ENCODE results near the gene MYO1E.

The MYO1E gene

DNA sequence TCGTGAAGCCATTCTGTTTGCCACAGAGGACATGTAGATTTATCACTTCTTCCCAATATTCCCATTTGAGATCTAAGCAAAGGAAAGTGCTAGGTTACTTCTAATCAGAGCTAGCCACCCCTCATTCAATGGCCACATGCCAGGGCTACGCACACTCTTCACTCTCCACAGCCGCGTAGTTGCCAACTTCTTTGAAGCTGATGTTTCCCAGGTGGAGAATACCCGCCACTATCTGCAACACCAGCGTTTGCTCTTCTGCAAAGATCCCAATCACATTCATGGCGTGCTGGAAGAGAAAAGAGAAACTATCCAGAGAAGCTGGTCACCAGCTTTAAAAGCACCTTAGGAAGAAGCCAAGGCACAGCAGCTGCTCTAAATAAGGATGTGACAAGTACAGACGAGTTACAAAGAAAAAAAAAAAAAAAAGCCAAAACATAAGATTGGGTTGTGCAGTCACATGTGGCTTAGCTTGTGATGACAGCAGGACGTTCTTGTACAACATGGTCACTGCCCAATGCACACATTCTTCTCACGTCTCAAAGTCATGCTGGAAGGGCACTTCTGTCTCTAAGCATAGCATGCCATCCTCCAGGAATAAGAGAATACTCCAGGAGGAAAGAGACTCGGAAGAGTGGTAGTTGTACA, 149.6 kb downstream of the MYO1E start:
- DNase-seq (ENCODE audit: insufficient read length, low spot score) (no peak), FAIRE-seq (peak; percentile 40)
- TF ChIP-seq PAX5 (IDR thresholded peaks at IDR 0.05; ENCODE audit: insufficient read depth, low read length, severe bottlenecking) (no peak), TAF1 (IDR thresholded peaks at IDR 0.05; ENCODE audit: low read depth, low read length) (no peak), POU2F2 (IDR thresholded peaks at IDR 0.05; ENCODE audit: low read depth, low read length) (no peak), SPI1 (IDR thresholded peaks at IDR 0.05; ENCODE audit: low read depth, low read length) (no peak), POLR2A (IDR thresholded peaks at IDR 0.05; ENCODE audit: low read depth, low read length) (0 out of 2 replicates have a peak, but pooled peaks have one; percentile 38), POLR2AphosphoS5 (IDR thresholded peaks at IDR 0.05; ENCODE audit: low read depth, low read length) (0 out of 2 replicates have a peak, but pooled peaks have one; percentile 14)

DNA sequence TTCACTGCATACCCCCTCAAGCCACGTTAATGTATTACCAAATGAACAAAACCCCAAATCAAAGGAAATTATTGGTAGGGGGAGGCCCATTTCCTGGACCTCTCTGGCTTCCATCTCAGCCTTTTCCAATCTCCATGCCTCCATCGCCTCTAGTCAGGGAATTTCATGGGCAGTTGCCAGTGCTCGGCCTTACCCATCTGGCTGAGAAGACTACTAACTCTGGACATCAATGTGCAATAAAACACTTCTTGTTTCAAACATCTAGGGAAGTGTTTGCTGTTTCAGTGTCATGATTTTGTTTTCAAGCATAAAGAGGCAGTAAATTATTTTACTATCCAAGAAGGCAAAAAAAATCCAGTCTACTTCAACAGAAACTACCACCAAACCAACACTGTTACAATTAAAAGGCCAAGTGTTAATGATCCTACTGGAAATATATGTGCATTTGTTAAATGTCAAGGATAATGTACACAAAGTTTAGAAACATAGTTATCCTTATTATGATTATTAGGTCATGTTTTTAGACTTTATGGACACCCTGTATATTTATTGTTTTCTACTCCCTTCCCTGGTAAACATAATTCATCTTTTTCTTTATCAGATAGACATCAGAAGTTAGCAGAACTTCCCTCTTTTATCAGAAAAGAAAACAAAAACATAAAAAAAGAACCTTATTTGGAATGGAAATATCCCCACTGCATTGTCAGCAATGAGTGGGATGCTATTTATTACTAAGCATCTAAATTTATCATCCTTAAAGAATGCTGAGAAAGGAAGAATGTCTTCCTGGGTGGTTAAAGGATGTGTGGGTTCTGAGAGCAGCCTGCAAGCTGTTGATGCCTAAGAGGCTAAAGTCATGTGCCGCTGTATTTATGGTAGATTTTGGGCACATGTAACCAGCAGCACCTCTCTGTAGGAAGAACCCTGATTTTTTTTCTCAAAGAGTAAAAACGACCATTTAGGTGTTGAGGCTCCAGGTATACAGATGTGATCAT, 150.9 kb downstream of the MYO1E start:
- DNase-seq (ENCODE audit: insufficient read length, low spot score) (no peak), FAIRE-seq (peak; percentile 41)
- TF ChIP-seq POU2F2 (IDR thresholded peaks at IDR 0.05; ENCODE audit: low read depth, low read length) (no peak), SPI1 (IDR thresholded peaks at IDR 0.05; ENCODE audit: low read depth, low read length) (no peak), TAF1 (IDR thresholded peaks at IDR 0.05; ENCODE audit: low read depth, low read length) (no peak), PAX5 (IDR thresholded peaks at IDR 0.05; ENCODE audit: insufficient read depth, low read length, severe bottlenecking) (no peak), POLR2A (IDR thresholded peaks at IDR 0.05; ENCODE audit: low read depth, low read length) (no peak), POLR2AphosphoS5 (IDR thresholded peaks at IDR 0.05; ENCODE audit: low read depth, low read length) (no peak; the same call in 1 of the 2 replicates)

DNA sequence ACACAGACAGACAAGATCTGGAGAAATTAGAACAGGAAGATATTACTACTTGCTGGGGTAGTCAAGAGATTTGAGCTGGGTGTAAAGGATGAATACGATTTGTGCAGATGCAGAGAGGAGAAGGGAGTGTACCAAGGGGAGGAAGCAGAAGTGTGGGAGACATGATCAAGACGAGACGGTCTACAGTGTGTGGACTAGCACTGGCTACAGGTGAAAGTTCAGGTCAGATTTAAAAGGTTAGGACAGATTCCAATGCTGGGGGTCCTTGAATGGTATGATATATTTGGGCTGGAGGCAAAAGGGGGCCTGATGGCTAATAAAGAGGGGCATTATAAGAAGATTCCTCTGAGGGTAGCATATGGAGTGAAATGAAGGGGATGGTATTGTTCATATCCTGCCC, 154.0 kb downstream of the MYO1E start:
- FAIRE-seq (no peak), DNase-seq (ENCODE audit: insufficient read length, low spot score) (no peak)
- TF ChIP-seq POLR2A (IDR thresholded peaks at IDR 0.05; ENCODE audit: low read depth, low read length) (no peak), POLR2AphosphoS5 (IDR thresholded peaks at IDR 0.05; ENCODE audit: low read depth, low read length) (0 out of 2 replicates have a peak, but pooled peaks have one; percentile 70), TAF1 (IDR thresholded peaks at IDR 0.05; ENCODE audit: low read depth, low read length) (no peak), POU2F2 (IDR thresholded peaks at IDR 0.05; ENCODE audit: low read depth, low read length) (no peak)

DNA sequence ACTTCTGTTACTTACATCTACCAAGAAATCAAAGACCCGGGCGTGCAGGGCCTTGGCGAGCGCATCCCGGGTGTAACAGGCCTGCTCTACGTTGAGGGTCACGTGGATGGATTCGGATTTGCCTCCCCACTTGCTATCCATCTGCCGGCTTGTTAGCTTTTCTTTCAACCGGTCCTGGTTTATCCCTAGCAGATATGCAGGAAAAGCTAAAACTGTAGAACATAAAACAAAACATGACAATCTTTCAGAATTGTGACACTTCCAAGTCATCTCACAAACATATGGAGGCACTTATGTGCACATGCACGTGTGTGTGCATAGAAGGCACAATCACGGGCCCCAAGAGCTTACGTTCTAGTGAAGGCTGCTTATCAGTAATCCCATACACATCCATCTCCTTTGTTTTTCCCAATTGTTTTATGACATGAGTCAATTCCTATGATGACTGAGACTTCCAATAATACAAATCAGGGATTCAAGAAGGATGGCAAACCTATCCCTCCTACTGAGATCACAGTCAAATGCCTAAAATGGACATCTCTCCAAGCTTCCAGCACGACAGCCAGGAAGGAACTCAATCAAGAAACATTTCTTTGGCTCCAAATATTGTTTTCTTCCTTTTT, 154.7 kb downstream of the MYO1E start:
- TF ChIP-seq POU2F2 (IDR thresholded peaks at IDR 0.05; ENCODE audit: low read depth, low read length) (no peak), POLR2A (IDR thresholded peaks at IDR 0.05; ENCODE audit: low read depth, low read length) (0 out of 2 replicates have a peak, but pooled peaks have one; percentile 38)
- DNase-seq (ENCODE audit: insufficient read length, low spot score) (no peak), FAIRE-seq (no peak)

DNA sequence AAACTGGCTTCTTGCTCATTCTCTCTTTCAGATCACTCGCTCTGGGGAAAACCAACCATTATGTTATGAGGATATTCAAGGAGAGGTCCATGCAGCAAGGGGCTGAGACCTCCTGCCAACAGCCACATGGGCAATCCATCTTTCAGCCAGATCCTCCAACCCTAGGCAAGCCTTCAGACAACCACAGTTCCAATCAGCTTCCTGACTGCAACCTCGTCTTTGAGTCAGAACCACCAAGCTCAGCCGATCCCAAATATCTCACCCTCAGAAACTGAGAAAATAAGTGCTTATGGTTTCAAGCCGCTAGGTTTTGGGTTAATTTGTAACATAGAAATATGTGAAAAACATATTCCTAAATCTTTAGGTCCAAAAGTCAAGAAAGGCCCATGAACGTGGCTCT, 155.8 kb downstream of the MYO1E start:
- FAIRE-seq (peak; percentile 23), DNase-seq (ENCODE audit: insufficient read length, low spot score) (no peak)
- TF ChIP-seq TAF1 (IDR thresholded peaks at IDR 0.05; ENCODE audit: low read depth, low read length) (no peak), POLR2AphosphoS5 (IDR thresholded peaks at IDR 0.05; ENCODE audit: low read depth, low read length) (no peak), PAX5 (IDR thresholded peaks at IDR 0.05; ENCODE audit: insufficient read depth, low read length, severe bottlenecking) (no peak), SPI1 (IDR thresholded peaks at IDR 0.05; ENCODE audit: low read depth, low read length) (no peak), POU2F2 (IDR thresholded peaks at IDR 0.05; ENCODE audit: low read depth, low read length) (no peak), POLR2A (IDR thresholded peaks at IDR 0.05; ENCODE audit: low read depth, low read length) (peak; percentile 51)

DNA sequence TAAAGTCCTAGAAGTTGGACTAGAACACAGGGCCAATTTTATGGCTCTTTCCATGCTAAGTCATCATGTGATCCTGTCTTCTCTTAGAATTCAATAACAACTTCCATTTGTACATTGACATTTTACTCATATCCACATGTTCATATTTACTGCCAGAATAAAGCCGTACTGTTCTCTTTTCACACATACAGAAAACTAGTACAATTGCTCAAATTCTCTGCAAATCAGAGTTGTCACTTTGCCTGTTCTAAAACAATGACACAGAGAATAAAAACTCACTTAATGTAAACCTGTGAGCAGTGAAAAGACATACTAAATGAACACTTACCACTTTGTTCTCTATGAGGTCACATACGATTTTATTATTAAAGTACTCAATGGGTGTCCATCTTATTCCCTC, 162.5 kb downstream of the MYO1E start:
- no peak for DNase-seq (ENCODE audit: insufficient read length, low spot score)
- TF ChIP-seq SPI1 (IDR thresholded peaks at IDR 0.05; ENCODE audit: low read depth, low read length) (no peak), POLR2AphosphoS5 (IDR thresholded peaks at IDR 0.05; ENCODE audit: low read depth, low read length) (no peak), PAX5 (IDR thresholded peaks at IDR 0.05; ENCODE audit: insufficient read depth, low read length, severe bottlenecking) (no peak), POU2F2 (IDR thresholded peaks at IDR 0.05; ENCODE audit: low read depth, low read length) (no peak), POLR2A (IDR thresholded peaks at IDR 0.05; ENCODE audit: low read depth, low read length) (no peak), TAF1 (IDR thresholded peaks at IDR 0.05; ENCODE audit: low read depth, low read length) (no peak)
- FAIRE-seq = no peak

DNA sequence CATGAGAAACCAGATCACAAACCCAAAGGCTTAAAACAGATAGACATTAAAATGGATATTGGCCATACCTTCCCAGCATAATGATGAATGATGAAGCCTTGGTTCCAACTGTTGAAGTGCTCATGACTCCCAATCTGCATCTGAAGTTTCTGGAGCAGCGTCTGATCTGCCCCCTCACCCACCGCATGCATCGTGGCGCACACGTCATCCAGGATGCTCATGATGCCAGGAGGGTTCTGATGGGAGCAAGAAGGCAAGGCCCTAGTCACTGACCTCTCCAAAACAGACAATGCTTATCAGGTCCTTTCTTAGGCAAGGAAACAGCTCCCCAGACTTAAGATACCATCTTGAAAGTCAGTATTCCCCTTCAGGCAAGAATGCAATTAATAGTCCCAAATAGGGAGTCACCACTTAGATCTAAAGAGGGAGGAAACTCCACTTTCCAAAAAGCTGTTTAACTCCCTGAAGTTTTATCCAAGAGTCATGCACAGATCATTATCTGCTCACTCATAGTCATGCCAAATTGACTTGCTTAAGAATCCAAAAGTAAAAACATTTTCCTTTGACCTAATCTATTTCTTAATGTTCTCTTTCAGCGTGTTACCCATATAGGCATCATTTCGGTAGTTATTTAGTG, 163.9 kb downstream of the MYO1E start:
- no peak for DNase-seq (ENCODE audit: insufficient read length, low spot score)
- FAIRE-seq = peak; percentile 9
- TF ChIP-seq SPI1 (IDR thresholded peaks at IDR 0.05; ENCODE audit: low read depth, low read length) (no peak), TAF1 (IDR thresholded peaks at IDR 0.05; ENCODE audit: low read depth, low read length) (no peak), POLR2A (IDR thresholded peaks at IDR 0.05; ENCODE audit: low read depth, low read length) (no peak), PAX5 (IDR thresholded peaks at IDR 0.05; ENCODE audit: insufficient read depth, low read length, severe bottlenecking) (no peak), POLR2AphosphoS5 (IDR thresholded peaks at IDR 0.05; ENCODE audit: low read depth, low read length) (no peak), POU2F2 (IDR thresholded peaks at IDR 0.05; ENCODE audit: low read depth, low read length) (no peak)

DNA sequence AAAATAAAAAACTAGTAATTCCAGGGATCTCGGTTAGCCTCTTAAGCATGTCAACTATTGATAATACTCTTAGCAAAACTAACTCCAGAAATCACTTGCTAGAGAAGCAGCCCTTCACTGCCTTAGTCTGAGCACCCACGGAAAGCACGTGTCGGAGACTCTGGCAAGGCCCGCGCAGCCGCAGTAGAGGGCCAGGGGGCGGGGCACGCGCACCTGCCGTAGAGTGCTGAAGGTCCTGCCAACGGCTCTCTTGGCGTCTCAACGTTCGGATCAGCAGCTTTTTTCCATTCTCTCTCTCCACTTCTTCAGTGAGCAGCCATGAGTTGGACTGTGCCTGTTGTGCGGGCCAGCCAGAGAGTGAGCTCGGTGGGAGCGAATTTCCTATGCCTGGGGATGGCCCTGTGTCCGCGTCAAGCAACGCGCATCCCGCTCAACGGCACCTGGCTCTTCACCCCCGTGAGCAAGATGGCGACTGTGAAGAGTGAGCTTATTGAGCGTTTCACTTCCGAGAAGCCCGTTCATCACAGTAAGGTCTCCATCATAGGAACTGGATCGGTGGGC, 166.0 kb downstream of the MYO1E start, which contains the start of gene LDHAL6B:
TSS of gene LDHAL6B (plus strand) at position 221 of the 561 bp plus-strand sequence. CDS start at position 319, 98 bp downstream.
- DNase-seq (ENCODE audit: insufficient read length, low spot score) (no peak), FAIRE-seq (no peak)
- TF ChIP-seq POU2F2 (IDR thresholded peaks at IDR 0.05; ENCODE audit: low read depth, low read length) (no peak), SPI1 (IDR thresholded peaks at IDR 0.05; ENCODE audit: low read depth, low read length) (no peak), PAX5 (IDR thresholded peaks at IDR 0.05; ENCODE audit: insufficient read depth, low read length, severe bottlenecking) (no peak), TAF1 (IDR thresholded peaks at IDR 0.05; ENCODE audit: low read depth, low read length) (no peak), POLR2A (IDR thresholded peaks at IDR 0.05; ENCODE audit: low read depth, low read length) (no peak), POLR2AphosphoS5 (IDR thresholded peaks at IDR 0.05; ENCODE audit: low read depth, low read length) (no peak)
